HepG2 (cell line): Measurements from ENCODE around the gene RAPGEF5. TPM values are rescaled to one million over a fixed set of nuclear protein-coding genes. Genes with fewer than 3 reads are reported as not detected.

ENCODE experiments used
- ATAC-seq: fragments of 200-7000 bp; cut with Tn5 transposase; 3 replicates; pipeline ENCODE4 v1.9.1; 2020; ENCODE audit warnings: mild to moderate bottlenecking, moderate library complexity
- BruUV-seq: library from RNA; stranded (reverse); fragments of 400-500 nt; replicated peaks from 2 replicates; lab custom pipeline; 2021; lab: Mats Ljungman, UMichigan
- CTCF ChIA-PET: fragments of 300-600 bp; formaldehyde crosslinking; extraction: SDS; loops from one replicate; lab custom pipeline; 2021; ENCODE audit warnings: low total read pairs, inconsistent platforms, low intra/inter-chr PET ratio; lab: Yijun Ruan, JAX
- POLR2A ChIA-PET: fragments of 350-600 bp; sonication (Branson Sonifier 250); formaldehyde crosslinking; loops from one replicate; lab custom pipeline; 2020; ENCODE audit warnings: antibody characterized with exemption, inconsistent platforms; lab: Yijun Ruan, JAX
- DNase-seq: peaks from one replicate; pipeline ENCODE4 v3.0.0-alpha.2; 2015; ENCODE audit warnings: low spot score
- FAIRE-seq: peaks from 3 replicates; lab custom pipeline; 2011; peaks lifted over from hg19 to GRCh38; lab: Jason Lieb, UNC
- H2AFZ ChIP-seq: one replicate; pipeline ENCODE4 v1.6.1; 2011; ENCODE audit warnings: low read length, inconsistent platforms
- H3K27ac ChIP-seq: fragments of 300-600 bp; 3 replicates; pipeline ENCODE4 v1.8.0; 2011; ENCODE audit warnings: mixed run types, mild to moderate bottlenecking, mixed read lengths, low read length, inconsistent platforms; ENCODE audit not compliant: insufficient read depth; ENCODE audit errors: extremely low read length
- H3K27me3 ChIP-seq, 2 experiments: fragments of 200-600 bp in 1 of 2; 2 replicates in 1 of 2; 3 replicates in 1 of 2; pipeline versions ENCODE4 v1.6.0 to v1.8.0; 2011; ENCODE audit warnings: low read length in 2 of 2, mild to moderate bottlenecking in 2 of 2, moderate library complexity in 2 of 2, inconsistent platforms in 1 of 2; ENCODE audit not compliant: insufficient read depth in 2 of 2, control insufficient read depth in 1 of 2
- H3K36me3 ChIP-seq, 2 experiments: fragments of 200-600 bp in 1 of 2; replicated peaks in 1 of 2; 2 replicates in 1 of 2; 3 replicates in 1 of 2; pipeline versions ENCODE4 v1.5.1 to v1.8.0; 2011; ENCODE audit warnings: low read length in 2 of 2, inconsistent platforms in 1 of 2; ENCODE audit not compliant: insufficient read depth in 2 of 2, control insufficient read depth in 1 of 2
- H3K4me1 ChIP-seq: 2 replicates; pipeline ENCODE4 v1.5.1; 2012; ENCODE audit warnings: low read length, inconsistent platforms; ENCODE audit not compliant: insufficient read depth
- H3K4me2 ChIP-seq: 2 replicates; pipeline ENCODE4 v1.6.0; 2011; ENCODE audit warnings: low read depth, low read length, inconsistent platforms
- H3K4me3 ChIP-seq, 3 experiments: fragments of 200-600 bp in 1 of 3; sonication (generic), shearing (Covaris generic) in 1 of 3; replicated peaks in 1 of 3; 2 replicates each; pipeline ENCODE4 v1.5.1; 2011 to 2016; ENCODE audit warnings: low read length in 3 of 3, inconsistent platforms in 2 of 3, low read depth in 2 of 3, mild to moderate bottlenecking in 2 of 3, control low read depth in 1 of 3, mixed read lengths in 1 of 3; ENCODE audit not compliant: insufficient read depth in 1 of 3
- H3K79me2 ChIP-seq: one replicate; pipeline ENCODE4 v1.6.1; 2011; ENCODE audit warnings: low read length, inconsistent platforms; ENCODE audit not compliant: insufficient read depth
- H3K9ac ChIP-seq: 2 replicates; pipeline ENCODE4 v1.6.0; 2011; ENCODE audit warnings: mild to moderate bottlenecking, low read depth, low read length, inconsistent platforms; ENCODE audit not compliant: insufficient read depth
- H3K9me3 ChIP-seq: 2 replicates; pipeline ENCODE4 v1.5.1; 2012; ENCODE audit warnings: mild to moderate bottlenecking, low read length
- H4K20me1 ChIP-seq: 2 replicates; pipeline ENCODE4 v1.6.0; 2011; ENCODE audit warnings: inconsistent platforms, mild to moderate bottlenecking, low read length, moderate library complexity; ENCODE audit not compliant: insufficient read depth
- HDAC1 ChIP-seq: sonication (generic); formaldehyde crosslinking; IDR thresholded peaks from 2 replicates; pipeline ENCODE4 v1.5.1; 2020; ENCODE audit warnings: mild to moderate bottlenecking, missing genetic modification reagents
- KDM4B ChIP-seq: sonication (generic); formaldehyde crosslinking; IDR thresholded peaks from 2 replicates; pipeline ENCODE4 v1.4.0; 2020; ENCODE audit warnings: missing genetic modification reagents
- PHF8 ChIP-seq: sonication (generic); formaldehyde crosslinking; IDR thresholded peaks from 2 replicates; pipeline ENCODE4 v1.5.0; 2020; ENCODE audit warnings: missing genetic modification reagents
- RERE ChIP-seq: IDR thresholded peaks from 2 replicates; pipeline ENCODE4 v1.6.1; 2016; ENCODE audit warnings: low read depth, missing genetic modification reagents, missing compliant biosample characterization
- SRSF9 ChIP-seq: fragments of 200-400 bp; formaldehyde crosslinking; IDR thresholded peaks from 2 replicates; pipeline ENCODE4 v1.6.1; 2018; ENCODE audit warnings: borderline replicate concordance, mild to moderate bottlenecking, low read depth, low read length; ENCODE audit not compliant: insufficient read depth, poor library complexity, severe bottlenecking
- SUZ12 ChIP-seq: fragments of 150-350 bp; IDR thresholded peaks from 2 replicates; pipeline ENCODE4 v1.6.1; 2014; ENCODE audit warnings: low read depth, low read length
- TBP ChIP-seq: sonication (generic); formaldehyde crosslinking; IDR thresholded peaks from 2 replicates; pipeline ENCODE4 v1.5.0; 2020; ENCODE audit warnings: missing genetic modification reagents
- TRIM24 ChIP-seq: sonication (generic); formaldehyde crosslinking; IDR thresholded peaks from 2 replicates; pipeline ENCODE4 v1.8.0; 2022; ENCODE audit warnings: mild to moderate bottlenecking, missing genetic modification reagents
- ZC3H13 ChIP-seq: sonication (generic); formaldehyde crosslinking; IDR thresholded peaks from 2 replicates; pipeline ENCODE4 v1.8.1; 2023; ENCODE audit warnings: mild to moderate bottlenecking, missing genetic modification reagents, moderate library complexity
- ZNF251 ChIP-seq: sonication (generic); formaldehyde crosslinking; IDR thresholded peaks from 2 replicates; pipeline ENCODE4 v1.9.0; 2021; ENCODE audit warnings: mild to moderate bottlenecking, missing genetic modification reagents
- ZNF451 ChIP-seq: sonication (generic); formaldehyde crosslinking; IDR thresholded peaks from 2 replicates; pipeline ENCODE4 v1.5.0; 2020; ENCODE audit warnings: mild to moderate bottlenecking, missing genetic modification reagents
- ZNF501 ChIP-seq: sonication (generic); formaldehyde crosslinking; IDR thresholded peaks from 2 replicates; pipeline ENCODE4 v1.5.1; 2020; ENCODE audit warnings: mild to moderate bottlenecking, moderate library complexity, missing genetic modification reagents
- ZNF572 ChIP-seq: sonication (generic); formaldehyde crosslinking; IDR thresholded peaks from 2 replicates; pipeline ENCODE4 v1.5.1; 2020; ENCODE audit warnings: mild to moderate bottlenecking, missing genetic modification reagents
- ZNF777 ChIP-seq: sonication (generic); formaldehyde crosslinking; IDR thresholded peaks from 2 replicates; pipeline ENCODE4 v1.4.0; 2020; ENCODE audit warnings: missing genetic modification reagents
- WGBS: methylation state at CpG from one replicate; pipeline ENCODE4 v1.1.6; 2017; ENCODE audit warnings: low lambda C conversion rate; 5-methylcytosine and 5-hydroxymethylcytosine counted together
- in situ Hi-C: cut with HindIII; loops from 2 replicates; pipeline ENCODE4 v1.10.0; 2017; ENCODE audit warnings: low pct_unique_long_range_greater_than_20kb; ENCODE audit not compliant: extremely low pct_ligation_motif_present
- intact Hi-C: fragments of 100-400 bp; cut with micrococcal nuclease; formaldehyde crosslinking; loops from one replicate; pipeline ENCODE4 v1.10.0; 2022; ENCODE audit not compliant: unreplicated experiment
- polyA plus RNA-seq, 8 experiments: library from polyadenylated mRNA; depleted of rRNA in 3 of 8; stranded (reverse) in 7 of 8; unstranded in 1 of 8; fragments of >200 nt; fragmentation: Illumina TruSeq in 4 of 8; extraction: Trizol in 4 of 8; gene quantifications; 2 replicates each; pipeline versions ENCODE4 v1.2.1 to v1.2.3, GENCODE V29; 2011 to 2016; ENCODE audit warnings: low read depth in 4 of 8, missing spikeins in 1 of 8, mixed read lengths in 1 of 8; ENCODE audit not compliant: insufficient read depth in 1 of 8
- total RNA-seq, 5 experiments: library from RNA; depleted of rRNA; stranded (reverse); fragments of >200 nt; fragmentation: Illumina TruSeq; extraction: Trizol; gene quantifications; 2 replicates each; pipeline ENCODE4 v1.2.3, GENCODE V29; 2016; ENCODE audit warnings: low read depth in 1 of 5
- TF ChIP-seq, protein P1 (sequence below): IDR thresholded peaks from 2 replicates; pipeline ENCODE4 v1.6.1; 2016; ENCODE audit warnings: mild to moderate bottlenecking, missing biosample characterization, missing genetic modification reagents
- TF ChIP-seq, protein P2 (sequence below): fragments of 450-650 bp; IDR thresholded peaks from 2 replicates; pipeline ENCODE4 v1.6.1; 2017; ENCODE audit warnings: mild to moderate bottlenecking

Gene RAPGEF5
- total and polyA plus RNA-seq, 2 of the 13 experiments (the other 11 are each of a cell fraction or from before 2014, with no cell fraction given) = 17.1 to 23.4 TPM

DNA sequence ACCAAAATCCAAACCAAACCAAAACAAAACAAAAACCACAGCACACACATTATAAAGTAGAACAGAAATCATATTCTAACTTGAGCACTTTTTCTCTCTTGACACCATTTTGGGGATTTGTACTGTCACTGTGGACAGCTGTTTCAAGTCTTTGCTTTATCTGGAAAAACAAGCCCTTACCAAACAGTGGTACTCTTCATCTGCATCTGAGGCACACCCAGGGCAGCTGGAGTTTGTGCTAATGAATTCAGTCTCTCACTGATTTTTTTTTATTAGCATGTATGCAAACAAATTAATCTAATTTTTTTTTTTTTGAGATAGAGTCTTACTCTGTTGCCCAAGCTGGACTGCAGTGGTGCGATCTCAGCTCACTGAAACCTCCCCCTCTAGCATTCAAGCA lies 171.4 kb downstream of the RAPGEF5 start (continued):
- no peak for TF ChIP-seq ZC3H13 (CRISPR knock-in tag)
- TF ChIP-seq ZNF501 (CRISPR knock-in tag) = no peak
- TF ChIP-seq, protein P1, sequence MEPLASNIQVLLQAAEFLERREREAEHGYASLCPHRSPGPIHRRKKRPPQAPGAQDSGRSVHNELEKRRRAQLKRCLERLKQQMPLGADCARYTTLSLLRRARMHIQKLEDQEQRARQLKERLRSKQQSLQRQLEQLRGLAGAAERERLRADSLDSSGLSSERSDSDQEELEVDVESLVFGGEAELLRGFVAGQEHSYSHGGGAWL = no peak
- TF ChIP-seq, all 625 proteins: peak for 0

GRCh38 chr7:22184549-22185199 lies 172.3 kb downstream of the RAPGEF5 start:
- Histone ChIP-seq H3K4me1 (no peaks in the 10 kb centered on the region), H3K27me3 (no peaks in the 10 kb centered on the region), H2AFZ (no peak overlapping the region), H3K36me3 (peaks cover 1 to 50% of the 10 kb centered on the region in 2 experiments; a peak in 4 of 5 replicates), H3K79me2 (no peaks in the 10 kb centered on the region), H3K4me2 (no peak overlapping the region), H3K4me3 (no peak overlapping the region), H4K20me1 (no peaks in the 10 kb centered on the region), H3K9me3 (no peaks in the 10 kb centered on the region), H3K9ac (no peak overlapping the region), H3K27ac (no peak overlapping the region)
- intact Hi-C loops (no loop called here), in situ Hi-C loops (no loop called here)
- no TSS peak for BruUV-seq
- WGBS = 97% methylated on average over 5 of the region's 5 CpGs
- POLR2A ChIA-PET = no interaction called here
- FAIRE-seq (no peak), DNase-seq (no peak), ATAC-seq (no peak)
- CTCF ChIA-PET = no interaction called here
- TF ChIP-seq PHF8 (CRISPR knock-in tag) = no peak
- no peak for TF ChIP-seq ZNF251 (CRISPR knock-in tag)
- no peak for TF ChIP-seq TBP (CRISPR knock-in tag)
- TF ChIP-seq SUZ12 = no peak
- no peak for TF ChIP-seq ZNF572 (CRISPR knock-in tag)
- no peak for TF ChIP-seq ZNF777 (CRISPR knock-in tag)
- TF ChIP-seq ZNF451 = no peak
- no peak for TF ChIP-seq SRSF9
- no peak for TF ChIP-seq ZNF501 (CRISPR knock-in tag)
- TF ChIP-seq TRIM24 = no peak
- TF ChIP-seq KDM4B (CRISPR knock-in tag) = no peak
- TF ChIP-seq, protein P2, sequence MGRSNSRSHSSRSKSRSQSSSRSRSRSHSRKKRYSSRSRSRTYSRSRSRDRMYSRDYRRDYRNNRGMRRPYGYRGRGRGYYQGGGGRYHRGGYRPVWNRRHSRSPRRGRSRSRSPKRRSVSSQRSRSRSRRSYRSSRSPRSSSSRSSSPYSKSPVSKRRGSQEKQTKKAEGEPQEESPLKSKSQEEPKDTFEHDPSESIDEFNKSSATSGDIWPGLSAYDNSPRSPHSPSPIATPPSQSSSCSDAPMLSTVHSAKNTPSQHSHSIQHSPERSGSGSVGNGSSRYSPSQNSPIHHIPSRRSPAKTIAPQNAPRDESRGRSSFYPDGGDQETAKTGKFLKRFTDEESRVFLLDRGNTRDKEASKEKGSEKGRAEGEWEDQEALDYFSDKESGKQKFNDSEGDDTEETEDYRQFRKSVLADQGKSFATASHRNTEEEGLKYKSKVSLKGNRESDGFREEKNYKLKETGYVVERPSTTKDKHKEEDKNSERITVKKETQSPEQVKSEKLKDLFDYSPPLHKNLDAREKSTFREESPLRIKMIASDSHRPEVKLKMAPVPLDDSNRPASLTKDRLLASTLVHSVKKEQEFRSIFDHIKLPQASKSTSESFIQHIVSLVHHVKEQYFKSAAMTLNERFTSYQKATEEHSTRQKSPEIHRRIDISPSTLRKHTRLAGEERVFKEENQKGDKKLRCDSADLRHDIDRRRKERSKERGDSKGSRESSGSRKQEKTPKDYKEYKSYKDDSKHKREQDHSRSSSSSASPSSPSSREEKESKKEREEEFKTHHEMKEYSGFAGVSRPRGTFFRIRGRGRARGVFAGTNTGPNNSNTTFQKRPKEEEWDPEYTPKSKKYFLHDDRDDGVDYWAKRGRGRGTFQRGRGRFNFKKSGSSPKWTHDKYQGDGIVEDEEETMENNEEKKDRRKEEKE = no peak
- TF ChIP-seq RERE (CRISPR knock-in tag) = no peak
- TF ChIP-seq HDAC1 (CRISPR knock-in tag) = no peak
